ENCODE measurements around the gene SLC22A5.

Gene SLC22A5

GRCh38 chr5:132388244-132389050 lies 18.9 kb downstream of the SLC22A5 start:
- Histone ChIP-seq H3K79me1 (ENCODE audit: low read depth, low read length) (no peaks in the 10 kb centered on the region), H2AK5ac (ENCODE audit: low read depth, low read length) (no peak overlapping the region), H3K4ac (ENCODE audit: low read length) (no peak overlapping the region), H3K36me3 (replicated peaks in 1 of 2; ENCODE audit: control insufficient read depth in 2 of 2, insufficient read depth in 2 of 2, low read length in 2 of 2) (no peaks in the 10 kb centered on the region), H3K14ac (ENCODE audit: low read length) (no peak overlapping the region), H4K91ac (ENCODE audit: low read depth, low read length, poor library complexity) (no peak overlapping the region), H3K9ac (ENCODE audit: low read depth, low read length, poor library complexity) (no peak overlapping the region), H2BK12ac (ENCODE audit: low read length) (no peak overlapping the region), H3K4me3 (ENCODE audit: low read length in 2 of 2) (no peak overlapping the region), H3K4me1 (ENCODE audit: control insufficient read depth in 2 of 2, insufficient read depth in 1 of 2, low read depth in 1 of 2, low read length in 2 of 2) (peaks cover 0 to 4% of the 10 kb centered on the region in 2 donors), H3K18ac (ENCODE audit: low read length) (no peak overlapping the region), H4K8ac (ENCODE audit: low read depth, low read length) (no peak overlapping the region), H3K9me3 (replicated peaks in 1 of 2; ENCODE audit: control insufficient read depth in 2 of 2, insufficient read depth in 1 of 2, low read depth in 1 of 2, low read length in 2 of 2) (no peaks in the 10 kb centered on the region), H3K4me2 (ENCODE audit: insufficient read depth, low read length, poor library complexity, severe bottlenecking) (no peak overlapping the region), H2BK15ac (ENCODE audit: low read length) (no peak overlapping the region), H3K27ac (replicated peaks; ENCODE audit: low read length) (no peak overlapping the region), H3K23ac (ENCODE audit: low read depth, low read length, poor library complexity) (no peak overlapping the region), H2BK5ac (ENCODE audit: low read length) (no peak overlapping the region), H2AFZ (ENCODE audit: low read length) (no peak overlapping the region), H2BK120ac (ENCODE audit: low read depth, low read length) (no peak overlapping the region), H3K27me3 (ENCODE audit: control insufficient read depth in 3 of 3, insufficient read depth in 3 of 3, low read depth in 1 of 3, low read length in 3 of 3) (peaks cover 0 to 5% (median 0%) of the 10 kb centered on the region in 3 experiments)
- WGBS, 2 donors (ENCODE audit: extremely low coverage in 2 of 2, insufficient read length in 2 of 2, insufficient replicate concordance in 1 of 2) = no CpG with 5 or more reads among the region's 8 CpGs
- no peak for DNase-seq (ENCODE audit: low spot score)

- Histone ChIP-seq H2BK15ac (ENCODE audit: low read length) (no peak overlapping the region), H3K27ac (replicated peaks; ENCODE audit: low read length) (no peak overlapping the region), H3K4ac (ENCODE audit: low read length) (no peak overlapping the region), H3K23ac (ENCODE audit: low read depth, low read length, poor library complexity) (no peak overlapping the region), H2BK12ac (ENCODE audit: low read length) (no peak overlapping the region), H2AFZ (ENCODE audit: low read length) (no peak overlapping the region), H3K14ac (ENCODE audit: low read length) (no peak overlapping the region), H3K18ac (ENCODE audit: low read length) (no peak overlapping the region), H2AK5ac (ENCODE audit: low read depth, low read length) (no peak overlapping the region), H3K4me1 (ENCODE audit: control insufficient read depth in 2 of 2, insufficient read depth in 1 of 2, low read depth in 1 of 2, low read length in 2 of 2) (peaks cover 0 to 4% of the 10 kb centered on the region in 2 donors), H4K91ac (ENCODE audit: low read depth, low read length, poor library complexity) (no peak overlapping the region), H3K4me2 (ENCODE audit: insufficient read depth, low read length, poor library complexity, severe bottlenecking) (no peak overlapping the region), H3K9me3 (replicated peaks in 1 of 2; ENCODE audit: control insufficient read depth in 2 of 2, insufficient read depth in 1 of 2, low read depth in 1 of 2, low read length in 2 of 2) (no peaks in the 10 kb centered on the region), H2BK5ac (ENCODE audit: low read length) (no peak overlapping the region), H3K79me1 (ENCODE audit: low read depth, low read length) (no peaks in the 10 kb centered on the region), H3K9ac (ENCODE audit: low read depth, low read length, poor library complexity) (no peak overlapping the region), H2BK120ac (ENCODE audit: low read depth, low read length) (no peak overlapping the region), H3K4me3 (ENCODE audit: low read length in 2 of 2) (no peak overlapping the region), H3K27me3 (ENCODE audit: control insufficient read depth in 3 of 3, insufficient read depth in 3 of 3, low read depth in 1 of 3, low read length in 3 of 3) (peaks cover 0 to 5% (median 0%) of the 10 kb centered on the region in 3 experiments), H4K8ac (ENCODE audit: low read depth, low read length) (no peak overlapping the region), H3K36me3 (replicated peaks in 1 of 2; ENCODE audit: control insufficient read depth in 2 of 2, insufficient read depth in 2 of 2, low read length in 2 of 2) (no peaks in the 10 kb centered on the region)
- WGBS, 2 donors (ENCODE audit: extremely low coverage in 2 of 2, insufficient read length in 2 of 2, insufficient replicate concordance in 1 of 2) = no CpG with 5 or more reads among the region's 1 CpG
- DNase-seq (ENCODE audit: low spot score) = no peak
Observed at GRCh38 chr5:132389051-132389331, 19.5 kb downstream of the SLC22A5 start.

GRCh38 chr5:132389585-132390286 lies 20.2 kb downstream of the SLC22A5 start:
- DNase-seq (ENCODE audit: low spot score) = no peak
- Histone ChIP-seq H3K4ac (ENCODE audit: low read length) (no peak overlapping the region), H3K9me3 (replicated peaks in 1 of 2; ENCODE audit: control insufficient read depth in 2 of 2, insufficient read depth in 1 of 2, low read depth in 1 of 2, low read length in 2 of 2) (no peaks in the 10 kb centered on the region), H3K79me1 (ENCODE audit: low read depth, low read length) (no peaks in the 10 kb centered on the region), H2BK120ac (ENCODE audit: low read depth, low read length) (no peak overlapping the region), H2BK15ac (ENCODE audit: low read length) (no peak overlapping the region), H2BK5ac (ENCODE audit: low read length) (no peak overlapping the region), H2BK12ac (ENCODE audit: low read length) (no peak overlapping the region), H3K4me1 (ENCODE audit: control insufficient read depth in 2 of 2, insufficient read depth in 1 of 2, low read depth in 1 of 2, low read length in 2 of 2) (peaks cover 0 to 4% of the 10 kb centered on the region in 2 donors), H4K91ac (ENCODE audit: low read depth, low read length, poor library complexity) (no peak overlapping the region), H3K4me3 (ENCODE audit: low read length in 2 of 2) (no peak overlapping the region), H4K8ac (ENCODE audit: low read depth, low read length) (no peak overlapping the region), H2AFZ (ENCODE audit: low read length) (no peak overlapping the region), H2AK5ac (ENCODE audit: low read depth, low read length) (no peak overlapping the region), H3K23ac (ENCODE audit: low read depth, low read length, poor library complexity) (no peak overlapping the region), H3K18ac (ENCODE audit: low read length) (no peak overlapping the region), H3K4me2 (ENCODE audit: insufficient read depth, low read length, poor library complexity, severe bottlenecking) (no peak overlapping the region), H3K9ac (ENCODE audit: low read depth, low read length, poor library complexity) (no peak overlapping the region), H3K27me3 (ENCODE audit: control insufficient read depth in 3 of 3, insufficient read depth in 3 of 3, low read depth in 1 of 3, low read length in 3 of 3) (peaks cover 0 to 5% (median 0%) of the 10 kb centered on the region in 3 experiments), H3K14ac (ENCODE audit: low read length) (no peak overlapping the region), H3K27ac (replicated peaks; ENCODE audit: low read length) (no peak overlapping the region), H3K36me3 (replicated peaks in 1 of 2; ENCODE audit: control insufficient read depth in 2 of 2, insufficient read depth in 2 of 2, low read length in 2 of 2) (no peaks in the 10 kb centered on the region)
- WGBS, 2 donors (ENCODE audit: extremely low coverage in 2 of 2, insufficient read length in 2 of 2, insufficient replicate concordance in 1 of 2) = no CpG with 5 or more reads among the region's 10 CpGs

GRCh38 chr5:132391247-132391646 lies 21.7 kb downstream of the SLC22A5 start:
- Histone ChIP-seq H2AK5ac (ENCODE audit: low read depth, low read length) (no peak overlapping the region), H4K91ac (ENCODE audit: low read depth, low read length, poor library complexity) (no peak overlapping the region), H2BK12ac (ENCODE audit: low read length) (no peak overlapping the region), H3K4ac (ENCODE audit: low read length) (no peak overlapping the region), H2BK5ac (ENCODE audit: low read length) (no peak overlapping the region), H3K18ac (ENCODE audit: low read length) (no peak overlapping the region), H3K14ac (ENCODE audit: low read length) (no peak overlapping the region), H3K4me1 (ENCODE audit: control insufficient read depth in 2 of 2, insufficient read depth in 1 of 2, low read depth in 1 of 2, low read length in 2 of 2) (peaks cover 0 to 4% of the 10 kb centered on the region in 2 donors), H3K23ac (ENCODE audit: low read depth, low read length, poor library complexity) (no peak overlapping the region), H2AFZ (ENCODE audit: low read length) (no peak overlapping the region), H3K27ac (replicated peaks; ENCODE audit: low read length) (no peak overlapping the region), H3K9ac (ENCODE audit: low read depth, low read length, poor library complexity) (no peak overlapping the region), H3K9me3 (replicated peaks in 1 of 2; ENCODE audit: control insufficient read depth in 2 of 2, insufficient read depth in 1 of 2, low read depth in 1 of 2, low read length in 2 of 2) (no peaks in the 10 kb centered on the region), H3K4me2 (ENCODE audit: insufficient read depth, low read length, poor library complexity, severe bottlenecking) (no peak overlapping the region), H3K36me3 (replicated peaks in 1 of 2; ENCODE audit: control insufficient read depth in 2 of 2, insufficient read depth in 2 of 2, low read length in 2 of 2) (no peaks in the 10 kb centered on the region), H2BK15ac (ENCODE audit: low read length) (no peak overlapping the region), H3K79me1 (ENCODE audit: low read depth, low read length) (no peaks in the 10 kb centered on the region), H2BK120ac (ENCODE audit: low read depth, low read length) (no peak overlapping the region), H3K27me3 (ENCODE audit: control insufficient read depth in 3 of 3, insufficient read depth in 3 of 3, low read depth in 1 of 3, low read length in 3 of 3) (peaks cover 0 to 11% (median 0%) of the 10 kb centered on the region in 3 experiments), H3K4me3 (ENCODE audit: low read length in 2 of 2) (no peak overlapping the region), H4K8ac (ENCODE audit: low read depth, low read length) (no peak overlapping the region)
- DNase-seq (ENCODE audit: low spot score) = no peak
- WGBS, 2 donors (ENCODE audit: extremely low coverage in 2 of 2, insufficient read length in 2 of 2, insufficient replicate concordance in 1 of 2) = no CpG with 5 or more reads among the region's 5 CpGs
